EL (cell line): ENCODE data around the gene PNLDC1.
A peak's percentile ranks its signal among the peaks of the same experiment; 100 is the strongest.
"Not testable (repeated sequence)": the region's sequence is repeated elsewhere in the genome, so short reads cannot be mapped to it uniquely, and the experiment has no call there.

ENCODE experiments used
- DNase-seq: peaks from one replicate; pipeline ENCODE4 v3.0.0-alpha.2; 2016

PNLDC1 gene

GRCh38 chr6:159821726-159822125 is 21.6 kb downstream of the PNLDC1 start:
- DNase-seq, result no peak

GRCh38 chr6:159823953-159824352 is 23.9 kb downstream of the PNLDC1 start:
- DNase-seq, result no peak

GRCh38 chr6:159824690-159825089 is 24.6 kb downstream of the PNLDC1 start:
- not testable (repeated sequence) for DNase-seq

GRCh38 chr6:159826004-159826403 is 25.9 kb downstream of the PNLDC1 start:
- no peak for DNase-seq

- DNase-seq, result no peak
These were observed 27.0 kb downstream of the PNLDC1 start for GRCh38 chr6:159826968-159827647.

- DNase-seq, result peak; percentile 15
These were observed 28.0 kb downstream of the PNLDC1 start for GRCh38 chr6:159828074-159828473.

GRCh38 chr6:159829526-159829925 is 29.4 kb downstream of the PNLDC1 start:
- no peak for DNase-seq

- DNase-seq, result no peak
These were observed 30.7 kb downstream of the PNLDC1 start for GRCh38 chr6:159830501-159831372.

GRCh38 chr6:159831373-159831679 is 31.2 kb downstream of the PNLDC1 start:
- no peak for DNase-seq

- peak; percentile 5 for DNase-seq
These were observed 32.9 kb downstream of the PNLDC1 start for GRCh38 chr6:159832946-159833345.

GRCh38 chr6:159833556-159833955 is 33.5 kb downstream of the PNLDC1 start:
- peak; percentile 77 for DNase-seq

- no peak for DNase-seq
These were observed 34.0 kb downstream of the PNLDC1 start for GRCh38 chr6:159833997-159834603.

GRCh38 chr6:159836718-159837490 is 36.8 kb downstream of the PNLDC1 start:
- DNase-seq, result no peak

GRCh38 chr6:159837511-159837910 is 37.4 kb downstream of the PNLDC1 start:
- DNase-seq, result no peak

GRCh38 chr6:159838020-159838744 is 38.1 kb downstream of the PNLDC1 start:
- no peak for DNase-seq

- no peak for DNase-seq
These were observed 42.0 kb downstream of the PNLDC1 start for GRCh38 chr6:159842035-159842434.

- no peak for DNase-seq
These were observed 44.9 kb downstream of the PNLDC1 start for GRCh38 chr6:159844737-159845645.

GRCh38 chr6:159848552-159848951 is 48.5 kb downstream of the PNLDC1 start:
- not testable (repeated sequence) for DNase-seq

- not testable (repeated sequence) for DNase-seq
These were observed 49.8 kb downstream of the PNLDC1 start for GRCh38 chr6:159849851-159850250.

GRCh38 chr6:159852877-159853276 is 52.8 kb downstream of the PNLDC1 start:
- peak; percentile 14 for DNase-seq

GRCh38 chr6:159853754-159854153 is 53.7 kb downstream of the PNLDC1 start:
- no peak for DNase-seq
